Activated B cell treated with CpG ODN at 0.5 μM for 24 hours (primary cell): ENCODE data around the gene ZNF41. TPM values are rescaled to one million over a fixed set of nuclear protein-coding genes. Genes with fewer than 3 reads are reported as not detected.

Source experiments
- ATAC-seq: fragments of 200-7000 bp; cut with Tn5 transposase; one replicate; pipeline ENCODE4 v1.10.0; 2021; ENCODE audit warnings: low read depth, mild to moderate bottlenecking, moderate library complexity
- CTCF ChIA-PET: fragments of 350-600 bp; sonication (Branson Sonifier 250); formaldehyde crosslinking; loops from one replicate; lab custom pipeline; 2021; ENCODE audit warnings: antibody characterized with exemption; lab: Charles Lee
- POLR2A ChIA-PET: fragments of 350-600 bp; sonication (Branson Sonifier 250); formaldehyde crosslinking; loops from one replicate; lab custom pipeline; 2021; ENCODE audit warnings: antibody characterized with exemption; lab: Charles Lee
- DNase-seq: peaks from one replicate; pipeline ENCODE4 v3.0.0; 2022
- H3K27ac Mint-ChIP-seq: one replicate; pipeline ENCODE4 v1.8.0; 2020; ENCODE audit warnings: mixed read lengths
- H3K27me3 Mint-ChIP-seq: one replicate; pipeline ENCODE4 v1.8.0; 2021; ENCODE audit warnings: mixed read lengths
- H3K36me3 Mint-ChIP-seq: one replicate; pipeline ENCODE4 v1.8.0; 2021; ENCODE audit warnings: low read depth, mixed read lengths
- H3K4me1 Mint-ChIP-seq: one replicate; pipeline ENCODE4 v1.8.0; 2021; ENCODE audit warnings: mixed read lengths
- H3K4me3 Mint-ChIP-seq: one replicate; pipeline ENCODE4 v1.8.0; 2020; ENCODE audit warnings: mild to moderate bottlenecking, mixed read lengths
- H3K9me3 Mint-ChIP-seq: one replicate; pipeline ENCODE4 v1.8.0; 2020; ENCODE audit warnings: mixed read lengths
- intact Hi-C: fragments of 100-400 bp; cut with micrococcal nuclease; formaldehyde crosslinking; loops from one replicate; pipeline ENCODE4 v1.15.1; 2024
- total RNA-seq: library from RNA; stranded (reverse); gene quantifications from 2 replicates; pipeline ENCODE4 v1.2.3, GENCODE V29; 2022
- TF ChIP-seq, protein P1 (sequence below): fragments of 200-600 bp; IDR thresholded peaks from one replicate; pipeline ENCODE4 v1.8.0; 2022; ENCODE audit warnings: antibody characterized with exemption, mild to moderate bottlenecking

ZNF41 gene
- total RNA-seq, 1 donor from 2014 or later: 19.2 TPM

DNA sequence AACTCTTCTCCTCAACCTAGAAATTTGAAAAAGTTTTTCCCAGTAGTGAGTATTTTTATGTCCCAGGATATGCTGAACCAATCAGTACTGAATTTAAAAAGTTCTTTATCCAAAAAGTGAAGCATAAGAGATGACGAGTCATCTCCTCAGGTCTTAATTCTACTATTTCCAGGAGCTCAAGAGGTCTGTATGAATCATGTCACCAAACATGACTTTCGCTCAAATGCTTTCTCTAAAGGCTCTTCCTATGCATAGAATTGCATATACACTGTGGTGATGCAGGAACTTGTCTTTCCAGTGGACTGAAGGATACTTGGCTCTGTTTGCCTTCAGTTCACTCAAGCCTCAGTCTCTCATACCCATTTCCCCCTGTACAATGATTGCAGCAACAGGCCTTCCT lies 36.1 kb downstream of the ZNF41 start:
- Mint-ChIP-seq H3K27ac (no peak overlapping the region), H3K4me3 (no peak overlapping the region), H3K36me3 (peaks cover 55% of the 10 kb centered on the region), H3K4me1 (peaks cover 11% of the 10 kb centered on the region), H3K27me3 (no peaks in the 10 kb centered on the region), H3K9me3 (peaks cover 17% of the 10 kb centered on the region)
- ChIA-PET CTCF (no interaction called here), POLR2A (no interaction called here)
- ATAC-seq: no peak
- intact Hi-C loops: no loop called here
- TF ChIP-seq, protein P1, sequence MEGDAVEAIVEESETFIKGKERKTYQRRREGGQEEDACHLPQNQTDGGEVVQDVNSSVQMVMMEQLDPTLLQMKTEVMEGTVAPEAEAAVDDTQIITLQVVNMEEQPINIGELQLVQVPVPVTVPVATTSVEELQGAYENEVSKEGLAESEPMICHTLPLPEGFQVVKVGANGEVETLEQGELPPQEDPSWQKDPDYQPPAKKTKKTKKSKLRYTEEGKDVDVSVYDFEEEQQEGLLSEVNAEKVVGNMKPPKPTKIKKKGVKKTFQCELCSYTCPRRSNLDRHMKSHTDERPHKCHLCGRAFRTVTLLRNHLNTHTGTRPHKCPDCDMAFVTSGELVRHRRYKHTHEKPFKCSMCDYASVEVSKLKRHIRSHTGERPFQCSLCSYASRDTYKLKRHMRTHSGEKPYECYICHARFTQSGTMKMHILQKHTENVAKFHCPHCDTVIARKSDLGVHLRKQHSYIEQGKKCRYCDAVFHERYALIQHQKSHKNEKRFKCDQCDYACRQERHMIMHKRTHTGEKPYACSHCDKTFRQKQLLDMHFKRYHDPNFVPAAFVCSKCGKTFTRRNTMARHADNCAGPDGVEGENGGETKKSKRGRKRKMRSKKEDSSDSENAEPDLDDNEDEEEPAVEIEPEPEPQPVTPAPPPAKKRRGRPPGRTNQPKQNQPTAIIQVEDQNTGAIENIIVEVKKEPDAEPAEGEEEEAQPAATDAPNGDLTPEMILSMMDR: no peak
- no peak for DNase-seq

DNA sequence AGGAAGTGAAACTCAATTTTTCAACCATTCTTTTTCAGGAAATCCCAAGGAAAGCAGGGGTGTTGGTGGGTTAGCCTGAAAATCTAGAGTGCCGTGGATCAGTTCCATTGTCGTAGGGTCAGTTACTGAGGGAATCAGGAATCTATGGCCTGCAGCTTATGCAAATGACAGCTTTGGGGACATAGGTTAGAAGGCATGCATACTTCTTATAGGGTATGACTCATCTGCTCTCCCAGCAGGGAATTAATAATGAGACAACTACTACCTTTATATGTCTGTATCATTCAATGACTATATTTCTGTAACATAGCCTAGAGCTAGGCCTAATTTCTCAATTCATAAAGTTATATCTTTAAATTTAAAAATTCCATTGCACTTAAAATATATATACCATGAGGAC lies 36.6 kb downstream of the ZNF41 start:
- DNase-seq (no peak), ATAC-seq (peak; percentile 18)
- H3K9me3 Mint-ChIP-seq: peaks cover 18% of the 10 kb centered on the region
- peaks cover 11% of the 10 kb centered on the region for H3K4me1 Mint-ChIP-seq
- intact Hi-C loops: no loop called here
- no peaks in the 10 kb centered on the region for H3K27me3 Mint-ChIP-seq
- H3K4me3 Mint-ChIP-seq: no peak overlapping the region
- TF ChIP-seq, protein P1: no peak
- ChIA-PET CTCF (no interaction called here), POLR2A (no interaction called here)
- peaks cover 51% of the 10 kb centered on the region for H3K36me3 Mint-ChIP-seq
- peak overlapping the region; percentile 56 for H3K27ac Mint-ChIP-seq

DNA sequence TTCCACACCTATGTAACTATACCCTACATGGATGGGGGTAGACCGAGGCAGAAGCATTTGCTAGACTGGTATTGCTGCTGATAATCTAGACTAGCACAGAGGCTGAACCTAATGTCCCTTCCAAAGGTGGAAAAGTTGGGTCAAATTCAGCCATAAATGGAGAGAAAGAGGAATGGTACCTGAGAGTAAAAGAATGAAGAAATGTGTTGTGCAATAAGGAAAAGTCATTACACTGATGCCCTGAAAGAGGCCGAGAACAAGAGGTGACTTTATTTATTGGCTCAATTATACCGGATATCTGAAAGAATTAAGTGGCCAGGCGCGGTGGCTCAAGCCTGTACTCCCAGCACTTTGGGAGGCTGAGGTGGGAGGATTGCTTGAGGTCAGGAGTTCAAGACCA lies 52.1 kb downstream of the ZNF41 start:
- no peaks in the 10 kb centered on the region for H3K4me1 Mint-ChIP-seq
- no peak overlapping the region for H3K27ac Mint-ChIP-seq
- ChIA-PET CTCF (no interaction called here), POLR2A (no interaction called here)
- H3K27me3 Mint-ChIP-seq: no peaks in the 10 kb centered on the region
- DNase-seq (no peak), ATAC-seq (no peak)
- intact Hi-C loops: no loop called here
- TF ChIP-seq, protein P1: no peak
- H3K4me3 Mint-ChIP-seq: no peak overlapping the region
- H3K9me3 Mint-ChIP-seq: no peaks in the 10 kb centered on the region
- no peaks in the 10 kb centered on the region for H3K36me3 Mint-ChIP-seq

DNA sequence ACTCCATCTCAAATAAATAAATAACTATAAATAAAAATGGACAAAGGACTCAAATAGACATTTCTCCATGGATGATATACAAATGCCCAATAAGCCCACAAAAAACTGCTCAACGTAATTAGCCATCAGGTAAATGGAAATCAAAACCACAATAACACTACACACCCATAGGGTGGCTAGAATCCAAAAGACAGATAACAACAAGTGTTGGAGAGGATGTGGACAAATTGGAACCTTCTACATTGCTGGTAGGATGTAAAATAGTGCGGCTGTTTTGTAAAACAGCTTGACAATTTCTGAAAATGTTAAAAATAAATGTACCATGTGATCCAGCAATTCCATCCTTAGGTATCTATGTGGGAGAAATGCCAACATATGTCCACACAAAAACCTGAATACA lies 60.6 kb downstream of the ZNF41 start:
- Mint-ChIP-seq H3K27me3 (no peaks in the 10 kb centered on the region), H3K27ac (no peak overlapping the region), H3K36me3 (no peaks in the 10 kb centered on the region), H3K4me1 (peaks cover 17% of the 10 kb centered on the region), H3K4me3 (no peak overlapping the region), H3K9me3 (no peaks in the 10 kb centered on the region)
- no peak for DNase-seq
- ChIA-PET POLR2A (no interaction called here), CTCF (no interaction called here)
- TF ChIP-seq, protein P1: no peak
- no peak for ATAC-seq
- intact Hi-C loops: no loop called here

DNA sequence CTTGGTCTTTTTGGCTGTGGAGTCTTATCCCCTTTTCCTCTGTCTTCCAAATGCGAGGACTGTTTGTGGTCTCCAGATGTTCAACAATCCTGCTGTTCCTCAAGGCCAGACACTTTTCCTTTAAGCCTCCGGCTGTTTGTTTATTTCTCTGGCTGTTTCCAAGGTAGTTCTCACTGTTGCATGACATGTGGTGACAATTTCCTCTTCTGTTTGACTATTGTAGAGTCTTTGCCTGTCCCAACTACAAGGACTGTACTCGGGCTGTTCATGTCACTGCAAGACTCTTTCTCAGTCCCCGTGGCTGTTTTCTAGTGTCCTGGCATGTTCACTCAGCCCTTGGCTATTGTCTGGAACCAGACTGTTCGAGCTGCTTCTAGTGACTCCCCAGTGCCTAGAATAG lies 62.1 kb downstream of the ZNF41 start:
- TF ChIP-seq, protein P1: no peak
- Mint-ChIP-seq H3K4me1 (peaks cover 17% of the 10 kb centered on the region), H3K27me3 (no peaks in the 10 kb centered on the region), H3K4me3 (no peak overlapping the region), H3K27ac (peak overlapping the region; percentile 74), H3K9me3 (no peaks in the 10 kb centered on the region), H3K36me3 (no peaks in the 10 kb centered on the region)
- DNase-seq (no peak), ATAC-seq (peak; percentile 47)
- CTCF ChIA-PET: no interaction called here
- intact Hi-C loops: no loop called here
- POLR2A ChIA-PET: no interaction called here
